Purkinje cell (primary cell): ENCODE measurements around the gene ZNF488. TPM values are rescaled to one million over a fixed set of nuclear protein-coding genes. Genes with fewer than 3 reads are reported as not detected.

ENCODE experiments used
- polyA plus RNA-seq: library from polyadenylated mRNA; unstranded; fragments of >200 nt; fragmentation: Nextera tagmentation; gene quantifications from 2 replicates; pipeline ENCODE4 v1.2.1, GENCODE V29; 2014

ZNF488 gene, protein sequence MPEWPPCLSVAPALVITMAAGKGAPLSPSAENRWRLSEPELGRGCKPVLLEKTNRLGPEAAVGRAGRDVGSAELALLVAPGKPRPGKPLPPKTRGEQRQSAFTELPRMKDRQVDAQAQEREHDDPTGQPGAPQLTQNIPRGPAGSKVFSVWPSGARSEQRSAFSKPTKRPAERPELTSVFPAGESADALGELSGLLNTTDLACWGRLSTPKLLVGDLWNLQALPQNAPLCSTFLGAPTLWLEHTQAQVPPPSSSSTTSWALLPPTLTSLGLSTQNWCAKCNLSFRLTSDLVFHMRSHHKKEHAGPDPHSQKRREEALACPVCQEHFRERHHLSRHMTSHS
- not detected in 2 replicates for polyA plus RNA-seq

DNA sequence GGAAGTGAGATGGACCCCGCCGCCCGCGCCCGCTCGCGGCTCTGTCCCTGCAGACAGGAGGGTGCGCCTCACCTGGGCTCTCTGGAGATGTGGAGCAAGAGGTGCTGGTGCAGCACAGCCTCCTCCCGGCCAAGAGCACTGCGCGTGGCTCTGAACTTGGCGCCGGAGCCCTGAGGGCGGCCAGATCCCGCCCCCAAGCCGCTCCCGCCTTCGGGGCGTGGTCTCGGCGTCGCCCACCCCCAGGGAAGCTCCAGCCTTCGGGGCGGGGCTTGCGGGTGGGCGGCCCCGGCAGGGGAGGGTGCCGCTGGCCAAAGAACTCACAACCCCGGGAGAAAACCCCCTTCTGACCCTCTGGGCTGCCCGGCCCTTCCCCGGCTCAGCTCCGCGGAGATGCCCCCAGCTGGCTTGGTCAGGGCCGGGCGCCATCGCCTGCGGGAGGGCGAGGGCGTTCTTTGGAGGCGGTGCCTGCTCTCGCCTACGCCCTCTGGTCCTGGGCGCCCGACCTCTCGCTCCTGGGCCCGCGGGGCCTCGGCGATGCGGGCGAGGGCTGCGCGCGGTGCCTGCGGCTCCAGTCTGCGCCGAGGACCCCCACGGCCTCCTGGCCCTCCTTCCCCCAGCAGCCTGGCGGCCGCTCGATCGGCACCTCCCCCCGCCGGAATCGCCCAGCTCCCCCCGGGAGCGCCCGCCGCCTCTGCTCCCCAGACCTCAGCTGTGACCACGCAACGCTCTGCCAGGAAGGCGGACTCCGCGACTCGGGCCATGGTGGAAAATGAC lies at the start of gene ZNF488:
Gene ZNF488, minus strand, starts transcription at position 146 of the 774 bp plus-strand sequence. CDS start 15,464 bp downstream, outside the sequence.

DNA sequence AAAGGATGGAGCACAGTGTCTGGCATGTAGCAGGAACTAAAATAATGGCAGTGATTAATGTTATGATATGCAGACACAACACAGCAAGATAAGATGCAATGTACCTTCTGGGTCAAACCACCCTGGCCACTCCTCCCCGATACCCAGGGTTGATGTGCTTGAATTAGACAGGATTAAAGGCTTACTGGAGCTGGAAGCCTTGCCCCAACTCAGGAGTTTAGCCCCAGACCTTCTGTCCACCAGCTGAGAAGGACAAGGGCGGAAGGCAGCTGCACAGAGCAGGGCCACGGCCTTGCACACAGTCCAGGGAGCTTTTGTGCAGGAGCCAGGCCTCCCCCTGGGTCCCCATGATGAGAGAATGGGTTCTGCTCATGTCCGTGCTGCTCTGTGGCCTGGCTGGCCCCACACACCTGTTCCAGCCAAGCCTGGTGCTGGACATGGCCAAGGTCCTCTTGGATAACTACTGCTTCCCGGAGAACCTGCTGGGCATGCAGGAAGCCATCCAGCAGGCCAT lies 35.9 kb downstream of the ZNF488 start, which contains the start of gene RBP3:
Gene RBP3, plus strand, starts transcription at position 226 of the 514 bp plus-strand sequence. Its CDS starts 122 bp downstream, at position 348.

DNA sequence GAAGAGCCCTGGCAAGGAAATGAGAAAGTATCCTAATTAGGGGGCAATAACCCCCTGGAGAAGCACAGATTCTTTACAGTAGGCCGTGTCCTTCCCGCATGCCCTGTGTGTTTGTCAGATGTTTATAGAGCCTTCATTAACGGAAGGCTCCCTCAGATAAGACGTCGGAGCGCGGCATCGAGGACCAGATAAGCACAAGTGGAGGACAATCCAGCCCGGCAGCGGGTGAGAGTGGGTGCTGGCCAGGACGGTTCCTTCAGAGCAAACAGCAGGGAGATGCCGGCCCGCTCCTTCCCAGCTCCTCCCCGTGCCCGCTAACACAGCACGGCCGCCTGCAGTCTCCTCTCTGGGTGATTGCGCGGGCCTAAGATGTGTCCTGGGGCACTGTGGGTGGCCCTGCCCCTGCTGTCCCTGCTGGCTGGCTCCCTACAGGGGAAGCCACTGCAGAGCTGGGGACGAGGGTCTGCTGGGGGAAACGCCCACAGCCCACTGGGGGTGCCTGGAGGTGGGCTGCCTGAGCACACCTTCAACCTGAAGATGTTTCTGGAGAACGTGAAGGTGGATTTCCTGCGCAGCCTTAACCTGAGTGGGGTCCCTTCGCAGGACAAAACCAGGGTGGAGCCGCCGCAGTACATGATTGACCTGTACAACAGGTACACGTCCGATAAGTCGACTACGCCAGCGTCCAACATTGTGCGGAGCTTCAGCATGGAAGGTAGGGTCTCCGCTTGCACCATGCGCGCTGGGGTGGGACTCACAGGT lies 61.6 kb downstream of the ZNF488 start, which contains the start of gene GDF2:
Gene GDF2, plus strand, starts transcription at position 155 of the 762 bp plus-strand sequence. Its CDS starts 215 bp downstream, at position 370.

Other genes starting within 250 kb of the ZNF488 start
- gene GDF10, start 84.1 kb downstream of the ZNF488 start, polyA plus RNA-seq: 17.6 and 32.1 TPM in 2 replicates
- gene GDF2, start 61.8 kb downstream of the ZNF488 start, polyA plus RNA-seq: not detected in 2 replicates
- gene RBP3, start 35.9 kb downstream of the ZNF488 start, polyA plus RNA-seq: not detected in 2 replicates
- gene ANXA8, start 99.8 kb upstream of the ZNF488 start, polyA plus RNA-seq: not detected in 2 replicates
- gene FAM25G, start 107.4 kb upstream of the ZNF488 start, polyA plus RNA-seq: not detected in 2 replicates
- gene AGAP9, start 139.3 kb upstream of the ZNF488 start, polyA plus RNA-seq: 0.70 TPM in 1 of 2 replicates, not detected in the other